Calu3 (cell line): Measurements from ENCODE around the gene TMTC2. TPM values are rescaled to one million over a fixed set of nuclear protein-coding genes. Genes with fewer than 3 reads are reported as not detected.

ENCODE experiments used
- BruUV-seq: library from RNA; stranded (reverse); fragments of 400-500 nt; replicated peaks from 2 replicates; lab custom pipeline; 2021; lab: Mats Ljungman, UMichigan
- CTCF ChIA-PET: fragments of 300-600 bp; sonication (Branson Sonifier 250); formaldehyde crosslinking; loops from one replicate; lab custom pipeline; 2022; ENCODE audit warnings: antibody characterized with exemption; lab: Charles Lee
- DNase-seq: peaks from one replicate; pipeline ENCODE4 v3.0.0; 2022
- H3K27ac Mint-ChIP-seq: one replicate; pipeline ENCODE4 v1.8.0; 2022; ENCODE audit warnings: mixed read lengths; ENCODE audit not compliant: unreplicated experiment
- H3K27me3 Mint-ChIP-seq: one replicate; pipeline ENCODE4 v1.8.0; 2022; ENCODE audit warnings: mixed read lengths; ENCODE audit not compliant: unreplicated experiment
- H3K36me3 Mint-ChIP-seq: one replicate; pipeline ENCODE4 v1.8.0; 2022; ENCODE audit warnings: mild to moderate bottlenecking, moderate library complexity, mixed read lengths; ENCODE audit not compliant: insufficient read depth, unreplicated experiment
- H3K4me1 Mint-ChIP-seq: one replicate; pipeline ENCODE4 v1.8.0; 2022; ENCODE audit warnings: mild to moderate bottlenecking, low read depth, mixed read lengths; ENCODE audit not compliant: unreplicated experiment
- H3K4me3 Mint-ChIP-seq: one replicate; pipeline ENCODE4 v1.8.0; 2022; ENCODE audit warnings: mild to moderate bottlenecking, low read depth, moderate library complexity, mixed read lengths; ENCODE audit not compliant: unreplicated experiment
- H3K9me3 Mint-ChIP-seq: one replicate; pipeline ENCODE4 v1.8.0; 2022; ENCODE audit warnings: low read depth, mixed read lengths; ENCODE audit not compliant: unreplicated experiment
- CTCF ChIP-seq: fragments of 200-600 bp; IDR thresholded peaks from one replicate; pipeline ENCODE4 v1.8.0; 2022; ENCODE audit warnings: antibody characterized with exemption; ENCODE audit not compliant: unreplicated experiment
- intact Hi-C: fragments of 100-400 bp; cut with micrococcal nuclease; formaldehyde crosslinking; loops from one replicate; pipeline ENCODE4 v1.10.0; 2022; ENCODE audit not compliant: unreplicated experiment
- total RNA-seq: library from RNA; stranded (reverse); gene quantifications from 2 replicates; pipeline ENCODE4 v1.2.3, GENCODE V29; 2022

Gene TMTC2
- total RNA-seq, 1 experiment from 2014 or later, result 31.2 TPM

- H3K27ac Mint-ChIP-seq, result no peak overlapping the region
- DNase-seq, result no peak
- H3K36me3 Mint-ChIP-seq, result no peaks in the 10 kb centered on the region
- H3K4me3 Mint-ChIP-seq, result no peak overlapping the region
- intact Hi-C loops, result no loop called here
- BruUV-seq, result no TSS peak
- no peaks in the 10 kb centered on the region for H3K27me3 Mint-ChIP-seq
- no peaks in the 10 kb centered on the region for H3K9me3 Mint-ChIP-seq
- TF ChIP-seq CTCF, result no peak
- CTCF ChIA-PET, result interaction anchor here (0.7 kb wide), 1 partner anchor 1047 kb away, joined by 4 read pairs; no protein-coding TSS in a partner anchor
- H3K4me1 Mint-ChIP-seq, result peaks cover 17% of the 10 kb centered on the region
Measured at GRCh38 chr12:82858534-82858917, 171.8 kb downstream of the TMTC2 start.

- CTCF ChIA-PET, result no interaction called here
- no peaks in the 10 kb centered on the region for H3K27me3 Mint-ChIP-seq
- peaks cover 17% of the 10 kb centered on the region for H3K4me1 Mint-ChIP-seq
- DNase-seq, result no peak
- BruUV-seq, result no TSS peak
- TF ChIP-seq CTCF, result no peak
- H3K36me3 Mint-ChIP-seq, result no peaks in the 10 kb centered on the region
- no peak overlapping the region for H3K4me3 Mint-ChIP-seq
- no peak overlapping the region for H3K27ac Mint-ChIP-seq
- intact Hi-C loops, result no loop called here
- H3K9me3 Mint-ChIP-seq, result no peaks in the 10 kb centered on the region
Measured at GRCh38 chr12:82862069-82862841, 175.5 kb downstream of the TMTC2 start.

- BruUV-seq, result no TSS peak
- intact Hi-C loops, result no loop called here
- DNase-seq, result no peak
- no peak overlapping the region for H3K4me3 Mint-ChIP-seq
- no peak for TF ChIP-seq CTCF
- no peaks in the 10 kb centered on the region for H3K36me3 Mint-ChIP-seq
- no peaks in the 10 kb centered on the region for H3K9me3 Mint-ChIP-seq
- CTCF ChIA-PET, result no interaction called here
- H3K4me1 Mint-ChIP-seq, result peaks cover 12% of the 10 kb centered on the region
- no peaks in the 10 kb centered on the region for H3K27me3 Mint-ChIP-seq
- no peak overlapping the region for H3K27ac Mint-ChIP-seq
Measured at GRCh38 chr12:82862876-82863649, 176.4 kb downstream of the TMTC2 start.

- Mint-ChIP-seq H3K4me3 (no peak overlapping the region), H3K4me1 (peaks cover 8% of the 10 kb centered on the region), H3K9me3 (no peaks in the 10 kb centered on the region), H3K27me3 (no peaks in the 10 kb centered on the region), H3K36me3 (no peaks in the 10 kb centered on the region), H3K27ac (no peak overlapping the region)
- TF ChIP-seq CTCF, result no peak
- CTCF ChIA-PET, result no interaction called here
- BruUV-seq, result no TSS peak
- no peak for DNase-seq
- intact Hi-C loops, result no loop called here
Measured at GRCh38 chr12:82866227-82866775, 179.6 kb downstream of the TMTC2 start.
